ENCODE measurements around the gene PIK3R6.

The PIK3R6 gene

GRCh38 chr17:8847891-8848290 is 19.6 kb downstream of the PIK3R6 start:
- no peak overlapping the region for H3K27ac ChIP-seq (ENCODE audit: low read depth, low read length)
- no peaks in the 10 kb centered on the region for H3F3A ChIP-seq (ENCODE audit: control insufficient read depth, insufficient read depth)
- no peaks in the 10 kb centered on the region for H3K79me2 ChIP-seq (ENCODE audit: control insufficient read depth, low read length)
- no peaks in the 10 kb centered on the region for H4K20me1 ChIP-seq (ENCODE audit: control insufficient read depth, insufficient read depth, low read depth, low read length)
- H3K27me3 ChIP-seq (ENCODE audit: control insufficient read depth, low read length), result peaks cover 8% of the 10 kb centered on the region
- no peaks in the 10 kb centered on the region for H3K4me1 ChIP-seq (ENCODE audit: control insufficient read depth, low read length)
- no peaks in the 10 kb centered on the region for H3K36me3 ChIP-seq (ENCODE audit: control insufficient read depth, low read length)
- no peaks in the 10 kb centered on the region for H3K9me2 ChIP-seq (replicated peaks; ENCODE audit: control insufficient read depth, low read length)
- H3K4me3 ChIP-seq (ENCODE audit: low read length), result no peak overlapping the region
- H3K9me3 ChIP-seq (ENCODE audit: control insufficient read depth, insufficient read depth, low read length), result no peaks in the 10 kb centered on the region
- no peak overlapping the region for H3K4me2 ChIP-seq (ENCODE audit: low read length)
- no peak for TF ChIP-seq CTCF (IDR thresholded peaks at IDR 0.05; ENCODE audit: low read depth, low read length, poor library complexity, severe bottlenecking)
- TF ChIP-seq EZH2phosphoT487 (IDR thresholded peaks at IDR 0.05; ENCODE audit: borderline replicate concordance, low read length), result no peak

- Histone ChIP-seq H3K79me2 (ENCODE audit: control insufficient read depth, low read length) (no peaks in the 10 kb centered on the region), H3F3A (ENCODE audit: control insufficient read depth, insufficient read depth) (no peaks in the 10 kb centered on the region), H3K36me3 (ENCODE audit: control insufficient read depth, low read length) (no peaks in the 10 kb centered on the region), H3K4me2 (ENCODE audit: low read length) (no peak overlapping the region), H3K27me3 (ENCODE audit: control insufficient read depth, low read length) (peaks cover 8% of the 10 kb centered on the region), H3K9me3 (ENCODE audit: control insufficient read depth, insufficient read depth, low read length) (no peaks in the 10 kb centered on the region), H3K4me3 (ENCODE audit: low read length) (no peak overlapping the region), H3K27ac (ENCODE audit: low read depth, low read length) (no peak overlapping the region), H4K20me1 (ENCODE audit: control insufficient read depth, insufficient read depth, low read depth, low read length) (no peaks in the 10 kb centered on the region), H3K4me1 (ENCODE audit: control insufficient read depth, low read length) (no peaks in the 10 kb centered on the region), H3K9me2 (replicated peaks; ENCODE audit: control insufficient read depth, low read length) (no peaks in the 10 kb centered on the region)
- TF ChIP-seq CTCF (IDR thresholded peaks at IDR 0.05; ENCODE audit: low read depth, low read length, poor library complexity, severe bottlenecking) (no peak), EZH2phosphoT487 (IDR thresholded peaks at IDR 0.05; ENCODE audit: borderline replicate concordance, low read length) (no peak)
These were observed 20.7 kb downstream of the PIK3R6 start for GRCh38 chr17:8846768-8847211.

GRCh38 chr17:8844229-8845218 is 22.9 kb downstream of the PIK3R6 start:
- H3F3A ChIP-seq (ENCODE audit: control insufficient read depth, insufficient read depth), result no peaks in the 10 kb centered on the region
- no peaks in the 10 kb centered on the region for H4K20me1 ChIP-seq (ENCODE audit: control insufficient read depth, insufficient read depth, low read depth, low read length)
- H3K4me3 ChIP-seq (ENCODE audit: low read length), result no peak overlapping the region
- H3K4me1 ChIP-seq (ENCODE audit: control insufficient read depth, low read length), result no peaks in the 10 kb centered on the region
- no peak for TF ChIP-seq CTCF (IDR thresholded peaks at IDR 0.05; ENCODE audit: low read depth, low read length, poor library complexity, severe bottlenecking)
- no peak for TF ChIP-seq EZH2phosphoT487 (IDR thresholded peaks at IDR 0.05; ENCODE audit: borderline replicate concordance, low read length)
- H3K27ac ChIP-seq (ENCODE audit: low read depth, low read length), result no peak overlapping the region
- H3K36me3 ChIP-seq (ENCODE audit: control insufficient read depth, low read length), result no peaks in the 10 kb centered on the region
- H3K79me2 ChIP-seq (ENCODE audit: control insufficient read depth, low read length), result no peaks in the 10 kb centered on the region
- no peak overlapping the region for H3K4me2 ChIP-seq (ENCODE audit: low read length)
- no peaks in the 10 kb centered on the region for H3K9me2 ChIP-seq (replicated peaks; ENCODE audit: control insufficient read depth, low read length)
- H3K9me3 ChIP-seq (ENCODE audit: control insufficient read depth, insufficient read depth, low read length), result no peaks in the 10 kb centered on the region
- peaks cover 3% of the 10 kb centered on the region for H3K27me3 ChIP-seq (ENCODE audit: control insufficient read depth, low read length)

Measured in DOHH2 (cell line).